Muscle of back (tissue), 13 donors: Measurements from ENCODE around the gene CYTH2. TPM values are rescaled to one million over a fixed set of nuclear protein-coding genes. Genes with fewer than 3 reads are reported as not detected.

Experiments used
- DNase-seq, 3 donors: peaks; one replicate each; pipeline versions ENCODE4 v3.0.0 to v3.0.0-alpha.2; 2013
- long read RNA-seq, 9 donors: transcript quantifications; one replicate each; lab custom pipeline, GENCODE V29; 2026
- polyA plus RNA-seq, 10 donors: library from polyadenylated mRNA; unstranded; fragments of 120-200 nt; gene quantifications; one replicate each; pipeline ENCODE4 v1.2.1, GENCODE V29; 2013; ENCODE audit not compliant: insufficient read length in 10 of 10

The CYTH2 gene
- 10 to 100 TPM; 34.8 to 52.0 (median 40.0) TPM for polyA plus RNA-seq
- long read RNA-seq, donor 1, full-length matches to known transcripts, result 10 of 18 reads
- long read RNA-seq, donor 1, partial matches to known transcripts, result 8 of 18 reads
- long read RNA-seq, donor 1, other reads (novel, unspliced or antisense), result 0 of 18 reads
- long read RNA-seq, donor 2, full-length matches to known transcripts, result 4 of 9 reads
- long read RNA-seq, donor 2, partial matches to known transcripts, result 5 of 9 reads
- long read RNA-seq, donor 2, other reads (novel, unspliced or antisense), result 0 of 9 reads
- long read RNA-seq, donor 3, result 0 reads
- long read RNA-seq, donor 4, full-length matches to known transcripts, result 6 of 11 reads
- long read RNA-seq, donor 4, partial matches to known transcripts, result 5 of 11 reads
- long read RNA-seq, donor 4, other reads (novel, unspliced or antisense), result 0 of 11 reads
- long read RNA-seq, donor 5, full-length matches to known transcripts, result 12 of 12 reads
- long read RNA-seq, donor 5, partial matches to known transcripts, result 0 of 12 reads
- long read RNA-seq, donor 5, other reads (novel, unspliced or antisense), result 0 of 12 reads
- long read RNA-seq, donor 6, full-length matches to known transcripts, result 10 of 10 reads
- long read RNA-seq, donor 6, partial matches to known transcripts, result 0 of 10 reads
- long read RNA-seq, donor 6, other reads (novel, unspliced or antisense), result 0 of 10 reads
- long read RNA-seq, donor 7, full-length matches to known transcripts, result 8 of 8 reads
- long read RNA-seq, donor 7, partial matches to known transcripts, result 0 of 8 reads
- long read RNA-seq, donor 7, other reads (novel, unspliced or antisense), result 0 of 8 reads
- long read RNA-seq, donor 8, full-length matches to known transcripts, result 3 of 14 reads
- long read RNA-seq, donor 8, partial matches to known transcripts, result 11 of 14 reads
- long read RNA-seq, donor 8, other reads (novel, unspliced or antisense), result 0 of 14 reads
- long read RNA-seq, donor 9, full-length matches to known transcripts, result 1 of 1 reads
- long read RNA-seq, donor 9, partial matches to known transcripts, result 0 of 1 reads
- long read RNA-seq, donor 9, other reads (novel, unspliced or antisense), result 0 of 1 reads

GRCh38 chr19:48469289-48469881 lies at the start of gene CYTH2:
CYTH2 (plus strand) TSS chr19:48469369; CDS start chr19:48469508, 139 bp downstream.
- DNase-seq, result peak; percentile 79 to 94 (median 85)

GRCh38 chr19:48421548-48421947 lies 47.6 kb upstream of the CYTH2 start:
- DNase-seq, result no peak

- peak; percentile 33 to 53 (median 53) for DNase-seq
Measured at GRCh38 chr19:48424694-48425219, 44.4 kb upstream of the CYTH2 start.

GRCh38 chr19:48428670-48429069 lies 40.5 kb upstream of the CYTH2 start:
- no peak for DNase-seq

- no peak for DNase-seq
Measured at GRCh38 chr19:48433337-48433736, 35.8 kb upstream of the CYTH2 start.

- DNase-seq, result no peak
Measured at GRCh38 chr19:48436586-48436985, 32.6 kb upstream of the CYTH2 start.

GRCh38 chr19:48441360-48442050 lies 27.7 kb upstream of the CYTH2 start:
- DNase-seq, result no peak

- no peak for DNase-seq
Measured at GRCh38 chr19:48442116-48443035, 26.8 kb upstream of the CYTH2 start.

GRCh38 chr19:48443256-48443655 lies 25.9 kb upstream of the CYTH2 start:
- peak in 1 of 3 donors; percentile 46 for DNase-seq

- DNase-seq, result no peak
Measured at GRCh38 chr19:48443731-48444128, 25.4 kb upstream of the CYTH2 start.

GRCh38 chr19:48444129-48444935 lies 24.8 kb upstream of the CYTH2 start:
- DNase-seq, result no peak

GRCh38 chr19:48444936-48445200 lies 24.3 kb upstream of the CYTH2 start:
- no peak for DNase-seq

GRCh38 chr19:48445256-48445605 lies 23.9 kb upstream of the CYTH2 start:
- peak in 2 of 3 donors; percentile 79 to 82 for DNase-seq

- DNase-seq, result peak; percentile 94 to 98 (median 95)
Measured at GRCh38 chr19:48445606-48446481, 23.3 kb upstream of the CYTH2 start, which contains the start of gene GRWD1. GRWD1 (plus strand) TSS chr19:48445983; CDS start chr19:48446006, 23 bp downstream.

GRCh38 chr19:48446579-48446978 lies 22.6 kb upstream of the CYTH2 start:
- DNase-seq, result no peak

GRCh38 chr19:48448563-48448962 lies 20.6 kb upstream of the CYTH2 start:
- DNase-seq, result no peak

GRCh38 chr19:48450441-48450840 lies 18.7 kb upstream of the CYTH2 start:
- DNase-seq, result no peak

- no peak for DNase-seq
Measured at GRCh38 chr19:48450863-48451262, 18.3 kb upstream of the CYTH2 start.
